Erythroblast (primary cell): ENCODE data around the gene MRPS22.

Source experiments
- DNase-seq, 2 experiments: peaks; one replicate each; lab custom pipeline; 2025; lab: John Stamatoyannopoulos, UW
- GATA1 ChIP-seq: IDR thresholded peaks from 2 replicates; pipeline ENCODE4 v1.6.1; 2011; ENCODE audit warnings: low read depth, mild to moderate bottlenecking, control low read depth, low read length, moderate library complexity
- POLR2A ChIP-seq: IDR thresholded peaks from 2 replicates; pipeline ENCODE4 v1.6.1; 2011; ENCODE audit warnings: mild to moderate bottlenecking, low read length

The MRPS22 gene

DNA sequence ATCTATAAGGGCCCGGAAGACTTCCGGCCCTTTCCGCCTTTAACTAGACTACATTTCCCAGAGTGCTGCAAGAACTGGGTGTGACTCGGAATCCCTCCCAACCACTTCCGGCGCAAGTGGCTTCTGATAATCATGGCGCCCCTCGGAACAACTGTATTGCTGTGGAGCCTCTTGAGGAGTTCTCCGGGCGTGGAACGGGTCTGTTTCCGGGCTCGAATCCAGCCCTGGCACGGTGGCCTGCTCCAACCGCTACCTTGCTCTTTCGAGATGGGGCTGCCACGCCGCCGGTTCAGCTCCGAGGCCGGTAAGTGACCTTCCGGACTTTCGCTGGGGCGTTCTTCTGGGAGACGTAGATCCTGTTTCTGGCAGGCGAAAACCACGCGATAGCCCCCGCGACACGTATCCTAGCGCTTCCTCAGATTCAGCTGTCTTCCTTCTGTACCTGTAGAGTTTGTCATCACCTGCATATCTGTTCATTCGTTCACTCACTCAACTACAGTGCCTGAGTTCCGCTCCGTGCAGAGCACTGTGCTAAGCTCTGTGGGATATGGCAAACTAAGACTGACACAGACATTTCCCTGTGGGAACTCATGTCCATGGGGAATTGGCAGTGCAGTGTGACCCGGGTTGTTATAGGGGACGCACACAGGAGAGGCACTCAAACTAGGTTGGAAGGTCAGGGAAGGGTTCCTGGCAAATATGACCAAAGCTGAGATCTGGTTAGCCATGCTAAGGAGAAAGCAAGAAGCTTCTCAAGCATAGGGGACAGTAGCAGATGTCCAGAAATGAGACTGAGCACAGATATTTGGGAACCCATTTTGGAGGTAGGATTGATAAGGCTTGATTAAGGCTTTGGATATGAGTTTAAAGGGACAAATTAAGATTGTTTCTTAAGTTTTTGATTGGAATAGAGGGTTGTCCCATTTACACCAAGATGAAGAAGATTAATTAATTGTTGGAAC is at the start of gene MRPS22:
TSS of gene MRPS22 (plus strand) at position 126 of the 962 bp plus-strand sequence. CDS start at position 133, 7 bp downstream.
- TF ChIP-seq POLR2A, result peak; percentile 80
- TF ChIP-seq GATA1, result no peak
- DNase-seq, result peak; percentile 91 to 93

DNA sequence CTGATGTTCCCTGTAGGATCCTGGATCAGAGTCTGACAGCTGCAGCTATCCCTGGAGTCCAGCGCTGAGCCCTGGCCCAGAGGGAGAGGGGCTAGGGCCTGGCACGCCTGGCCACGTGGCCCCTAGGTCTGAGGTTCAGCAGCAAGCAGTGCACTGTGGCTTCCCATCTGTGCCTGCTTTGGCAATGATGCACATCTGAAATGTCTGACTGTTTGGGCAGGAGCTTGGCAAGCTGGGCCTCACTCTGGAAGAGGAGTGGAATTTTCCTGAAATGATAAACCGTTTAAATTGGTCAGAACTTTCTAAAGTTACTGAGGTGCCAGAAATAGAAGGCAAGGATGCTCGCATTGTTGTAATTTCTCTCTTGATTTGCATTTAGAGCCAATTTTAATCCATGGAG is 48.8 kb upstream of the MRPS22 start:
- TF ChIP-seq POLR2A, result no peak
- no peak for DNase-seq

DNA sequence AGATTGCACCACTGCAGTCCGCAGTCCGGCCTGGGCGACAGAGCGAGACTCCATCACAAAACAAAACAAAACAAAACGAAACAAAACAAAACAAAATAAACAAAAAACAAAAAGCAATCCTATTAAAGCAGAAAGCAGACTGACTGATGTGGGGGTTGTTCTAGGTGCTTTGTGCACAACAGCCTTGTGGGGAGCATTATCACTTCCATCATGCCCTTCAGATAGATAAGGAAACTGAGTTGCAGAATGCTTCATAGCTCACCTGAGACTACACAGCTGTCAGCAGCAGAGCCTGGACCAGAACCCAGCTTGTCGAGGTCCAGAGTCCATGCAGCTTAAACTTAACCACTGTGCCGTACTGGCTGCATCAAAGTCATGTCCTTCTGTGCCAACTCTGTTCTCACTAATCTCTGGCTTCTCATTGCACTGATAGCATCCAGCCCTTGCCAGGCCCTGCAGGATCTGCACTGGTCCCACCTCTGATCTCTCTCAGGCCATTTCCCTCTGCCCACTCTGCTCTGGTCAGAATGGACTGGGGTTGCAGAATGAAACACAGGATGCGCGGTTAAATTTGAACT is 47.6 kb upstream of the MRPS22 start:
- TF ChIP-seq GATA1, result no peak
- TF ChIP-seq POLR2A, result no peak

DNA sequence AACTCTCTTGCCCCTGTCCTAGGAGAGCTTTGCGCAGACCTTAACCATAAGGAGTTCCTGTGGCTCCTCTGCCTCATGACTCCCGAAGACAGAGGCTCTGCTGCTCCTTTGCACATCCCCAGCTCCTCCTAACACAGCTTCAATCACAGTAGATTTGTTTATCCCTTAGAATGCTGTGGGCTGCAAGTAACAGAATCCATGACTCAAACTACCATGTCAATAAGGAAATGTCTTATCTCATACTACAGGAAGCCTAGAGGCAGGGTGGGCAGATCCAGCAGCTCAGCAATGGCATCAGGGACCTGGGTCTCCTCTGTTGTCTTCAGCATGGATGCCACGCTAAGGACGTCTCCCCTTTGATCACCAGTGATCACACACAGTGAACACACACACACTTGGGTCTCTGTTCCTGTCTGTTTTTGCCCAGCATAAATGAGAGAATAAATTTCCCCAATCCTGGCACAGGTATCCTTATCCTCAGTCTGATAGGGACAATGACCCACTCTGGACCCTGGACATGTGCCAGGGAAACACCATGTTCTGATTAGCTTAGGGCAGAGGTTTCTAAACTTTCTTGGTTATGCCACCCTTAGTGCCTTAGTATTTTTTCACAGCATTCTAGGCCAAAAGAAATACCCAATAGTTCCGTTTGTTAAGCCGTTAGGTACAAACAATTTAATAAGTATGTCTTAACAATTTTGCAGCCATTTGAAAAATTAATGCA is 46.1 kb upstream of the MRPS22 start:
- TF ChIP-seq POLR2A (no peak), GATA1 (no peak)

More for the DNA sequence above, 47.6 kb upstream of the MRPS22 start:
- no peak for DNase-seq

DNA sequence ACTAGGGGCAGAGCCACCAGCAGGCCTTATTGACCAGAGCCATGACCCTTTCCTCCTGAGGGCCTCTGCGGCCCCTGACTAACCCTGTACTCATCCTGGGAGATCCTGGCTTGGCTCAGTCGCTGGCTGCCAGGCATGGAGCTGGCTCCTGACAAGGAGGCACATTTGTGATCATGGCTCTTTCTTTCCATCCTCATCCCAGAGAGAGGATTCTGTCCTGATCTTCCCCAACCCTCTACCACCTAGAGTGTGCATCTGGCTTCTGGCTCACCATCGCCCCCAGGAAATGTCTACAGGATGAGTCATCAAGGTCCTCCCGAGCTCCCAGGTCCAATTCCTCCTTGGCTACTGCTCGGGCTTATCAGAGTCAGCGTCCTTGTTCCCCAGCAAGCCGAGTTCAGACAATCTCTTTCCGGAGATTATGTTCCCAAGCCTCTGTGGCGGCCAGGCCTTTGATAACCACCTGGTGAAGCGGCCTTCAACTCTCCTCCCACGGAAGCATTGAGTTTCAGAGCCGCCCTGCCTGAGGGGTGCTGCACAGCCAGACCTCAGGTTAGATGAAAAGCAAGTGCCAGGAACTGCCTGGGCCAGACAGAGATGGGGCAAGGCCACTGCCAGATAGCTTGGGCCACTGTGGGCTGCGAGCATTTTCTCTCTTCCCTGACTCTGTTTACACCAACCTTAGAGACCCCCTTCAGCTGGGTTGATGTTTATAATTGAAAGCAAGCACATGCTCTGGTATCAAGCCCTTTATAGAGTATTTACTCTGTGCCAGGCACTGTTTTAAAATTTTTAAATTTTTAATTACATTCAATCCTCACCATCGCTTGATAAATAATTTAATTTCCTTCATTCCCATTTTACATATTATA is 44.3 kb upstream of the MRPS22 start:
- DNase-seq, result no peak
- TF ChIP-seq GATA1, result no peak
- TF ChIP-seq POLR2A, result no peak

More for the DNA sequence above, 46.1 kb upstream of the MRPS22 start:
- no peak for DNase-seq

DNA sequence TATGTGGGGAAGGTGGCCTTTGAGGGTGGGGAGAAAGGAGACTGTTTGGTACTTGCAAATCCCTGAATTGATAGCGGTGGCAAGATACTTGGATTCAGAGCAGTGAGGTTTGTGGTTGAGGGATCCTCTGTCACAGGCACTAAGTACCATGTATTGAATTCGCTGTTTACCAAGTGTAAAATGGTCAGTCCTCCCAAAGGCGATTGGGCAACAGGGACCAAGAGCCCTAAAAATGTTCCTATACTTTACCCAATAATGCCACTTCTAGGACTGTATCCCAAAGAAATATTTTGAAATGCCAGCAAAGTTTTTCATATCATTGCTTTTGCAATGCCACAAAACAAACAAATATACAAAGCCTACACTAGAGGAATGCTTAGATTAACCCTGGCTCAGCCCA is 43.4 kb upstream of the MRPS22 start:
- DNase-seq, result no peak
- TF ChIP-seq POLR2A, result no peak
- no peak for TF ChIP-seq GATA1

DNA sequence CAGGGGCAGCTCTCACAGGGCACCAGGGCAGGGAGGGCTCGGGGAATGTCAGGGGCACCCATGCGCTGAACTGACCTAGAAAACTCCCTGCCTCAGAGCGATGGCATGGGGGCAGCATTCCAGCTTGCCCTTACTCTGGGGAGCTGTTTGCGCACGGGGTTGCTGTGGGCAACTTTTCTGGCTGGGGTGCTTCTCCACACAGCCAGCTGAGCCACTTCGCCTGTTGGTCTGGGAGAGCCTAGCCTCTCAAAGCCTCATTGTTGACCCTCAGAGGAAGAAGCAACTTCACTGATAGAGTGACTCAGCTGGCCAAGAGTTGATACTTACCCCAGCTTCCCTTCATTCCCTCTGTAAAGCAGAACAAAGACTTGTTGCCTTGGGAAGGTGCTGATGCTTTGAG is 42.6 kb upstream of the MRPS22 start:
- no peak for TF ChIP-seq GATA1
- TF ChIP-seq POLR2A, result no peak
- no peak for DNase-seq

DNA sequence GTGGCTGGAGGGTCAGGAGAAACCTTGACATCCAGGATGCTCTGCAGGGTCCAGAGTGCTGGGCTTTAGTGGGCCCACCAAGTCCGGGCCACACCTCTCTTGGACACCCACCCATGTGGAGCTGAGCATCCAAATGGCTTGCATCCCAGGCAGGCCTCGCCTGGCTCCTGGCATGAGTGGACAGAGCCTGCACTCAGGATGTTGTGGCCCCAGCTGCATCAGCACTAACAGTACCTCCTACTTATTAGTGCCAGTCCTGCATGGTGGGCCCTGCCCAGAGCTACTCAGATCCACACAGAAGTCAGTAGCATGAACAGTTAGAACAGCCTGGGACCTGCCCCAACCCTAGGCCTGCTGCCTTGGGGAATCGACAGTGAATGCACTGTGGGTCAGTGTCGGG is 42.2 kb upstream of the MRPS22 start:
- DNase-seq, result no peak
- no peak for TF ChIP-seq GATA1
- TF ChIP-seq POLR2A, result no peak

DNA sequence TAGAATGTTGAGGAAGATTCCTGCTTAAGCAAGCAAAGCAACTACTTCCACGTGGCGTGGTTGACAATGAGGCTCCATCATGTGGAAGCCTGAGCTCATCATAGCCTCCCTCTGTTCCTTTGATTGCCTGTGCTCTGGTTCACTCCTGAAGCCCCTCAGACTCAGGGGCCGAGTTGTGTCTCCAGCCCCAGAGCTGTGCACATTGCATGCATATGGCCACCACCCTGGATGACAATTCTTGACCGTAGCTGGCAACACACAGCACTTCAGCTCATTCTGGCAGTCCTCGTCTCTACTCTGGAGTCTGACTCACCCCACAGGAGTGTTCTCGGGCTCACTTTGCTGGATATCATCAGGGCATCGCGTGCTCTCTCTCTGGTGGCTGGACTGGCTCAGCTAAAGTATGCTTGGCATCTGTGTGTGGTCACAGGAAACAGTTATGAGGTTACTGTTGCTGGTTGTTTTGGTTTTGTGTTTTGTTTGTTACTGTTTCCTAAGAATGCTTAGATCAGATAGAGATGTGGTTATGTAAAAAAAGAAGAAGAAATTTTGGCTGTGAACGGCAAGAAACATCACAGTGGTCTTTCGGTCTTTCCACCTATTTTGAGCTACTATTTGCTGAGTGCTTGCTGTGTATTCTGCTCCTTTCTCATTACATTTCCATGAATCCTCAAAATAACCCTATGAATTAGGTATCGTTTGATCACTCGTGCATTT is 41.6 kb upstream of the MRPS22 start:
- TF ChIP-seq GATA1 (no peak), POLR2A (no peak)
- DNase-seq, result no peak

DNA sequence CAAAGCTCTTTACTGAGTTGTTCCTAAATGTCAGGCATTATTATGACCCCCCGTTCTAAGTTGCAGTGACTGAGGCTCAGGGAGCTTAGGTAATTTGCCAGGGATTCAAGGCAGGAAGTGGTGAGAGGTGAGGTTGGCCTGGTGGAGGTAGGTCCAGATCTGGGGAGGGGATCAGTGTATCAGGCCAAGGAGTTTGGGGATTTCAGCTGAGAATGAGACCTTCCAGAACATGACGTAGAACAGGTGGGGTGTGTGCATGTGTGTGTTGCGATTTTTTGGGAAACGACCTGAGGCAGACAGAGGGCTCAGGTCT is 41.1 kb upstream of the MRPS22 start:
- TF ChIP-seq GATA1 (no peak), POLR2A (no peak)
- DNase-seq, result no peak

DNA sequence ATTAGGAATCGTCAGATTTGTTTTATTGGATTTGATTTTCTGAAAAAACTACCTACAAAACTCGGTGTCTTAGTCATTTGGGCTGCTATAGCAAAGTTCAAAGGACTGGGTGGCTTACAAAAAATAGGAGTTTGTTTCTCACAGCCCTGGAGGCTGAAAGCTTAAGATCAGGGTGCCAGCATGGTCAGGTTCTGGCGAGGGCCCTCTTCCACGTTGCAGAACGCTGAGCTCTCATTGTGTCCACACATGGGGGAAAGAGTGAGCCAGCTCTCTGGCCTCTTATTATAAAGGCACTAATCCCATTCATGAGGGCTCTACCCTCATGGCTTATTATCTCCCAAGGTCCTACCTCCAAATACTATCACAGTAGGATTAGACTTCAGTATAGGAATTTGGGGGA is 40.6 kb upstream of the MRPS22 start:
- no peak for DNase-seq
- TF ChIP-seq POLR2A (no peak), GATA1 (no peak)

DNA sequence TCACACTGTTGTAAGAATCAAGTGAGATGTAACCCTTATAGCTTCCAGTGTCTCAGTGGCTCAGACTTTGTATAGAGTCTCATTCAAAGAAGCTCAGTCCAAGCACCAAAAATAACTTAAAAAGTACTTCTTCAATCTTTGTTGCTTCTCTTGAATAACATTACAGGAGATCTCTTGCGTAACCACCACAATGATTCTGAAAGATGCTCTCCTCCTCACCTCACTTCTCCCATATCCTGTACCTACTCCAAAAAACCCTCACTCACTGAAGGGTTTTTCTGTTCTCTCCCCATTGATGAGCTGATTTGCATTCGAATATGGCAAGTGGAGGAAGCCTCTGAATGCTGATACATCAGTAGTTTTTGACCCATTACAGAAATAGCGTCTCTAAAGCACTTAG is 39.4 kb upstream of the MRPS22 start:
- TF ChIP-seq POLR2A (no peak), GATA1 (no peak)
- no peak for DNase-seq
